ENCODE results near the gene ASF1B. TPM values are rescaled to one million over a fixed set of nuclear protein-coding genes. Genes with fewer than 3 reads are reported as not detected.
A peak's percentile ranks its signal among the peaks of the same experiment; 100 is the strongest.

Gene ASF1B
- total and polyA plus RNA-seq, 2 experiments from 2014 or later, result 33.3 to 36.9 TPM

DNA sequence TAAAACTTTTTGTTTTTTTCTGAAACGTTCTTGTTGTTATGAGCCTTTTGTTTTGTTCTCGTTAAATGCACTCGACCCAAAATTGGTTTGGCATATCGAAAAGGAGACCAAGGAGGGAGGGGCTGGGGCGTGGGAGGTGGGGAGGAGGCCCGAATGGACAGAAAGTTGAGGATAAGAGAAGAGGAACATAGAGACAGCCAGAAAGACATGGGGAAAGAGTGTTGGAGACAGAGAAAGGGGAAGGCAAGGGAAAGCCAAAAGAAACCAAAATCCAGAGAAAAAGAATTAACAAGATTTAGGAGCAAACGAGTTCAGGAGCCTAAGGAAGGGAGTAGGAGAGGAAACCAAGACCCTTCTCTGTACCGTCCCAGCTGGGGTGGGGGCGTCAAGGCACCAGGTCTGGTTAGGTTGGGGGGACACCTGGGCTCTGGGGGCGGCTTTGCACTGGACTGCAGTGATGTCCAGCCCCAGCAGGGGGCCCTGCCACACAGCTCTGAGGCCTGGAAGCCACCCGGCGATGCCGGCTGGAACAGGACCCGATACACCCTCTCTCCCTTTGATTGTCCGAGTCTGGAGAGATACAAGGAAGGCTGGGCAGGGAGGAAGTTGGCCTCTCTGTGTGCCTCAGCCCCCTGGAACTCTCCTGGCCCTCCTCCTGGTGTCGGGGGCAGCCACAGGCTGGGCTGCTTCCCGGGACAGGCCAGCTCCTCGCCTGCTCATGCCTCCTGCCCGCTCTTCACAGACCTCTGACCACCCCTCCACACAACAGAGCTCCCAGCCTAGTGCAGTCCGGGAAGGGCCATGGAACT is 11.6 kb upstream of the ASF1B start:
- ATAC-seq, result peak; percentile 44
- Histone ChIP-seq H3K27me3 (ENCODE audit: insufficient read depth) (no peaks in the 10 kb centered on the region), H3K27ac (ENCODE audit: low read depth) (0 out of 2 replicates have a peak overlapping the region, but pooled peaks have one; percentile 50), H2AFZ (no peak overlapping the region), H3K4me1 (ENCODE audit: insufficient read depth) (peaks cover 26% of the 10 kb centered on the region; the same call in 1 of the 2 replicates), H3K4me2 (peak overlapping the region; percentile 43; the same call in 1 of the 2 replicates), H3K36me3 (ENCODE audit: insufficient read depth) (no peaks in the 10 kb centered on the region; the same call in 1 of the 2 replicates), H3K79me2 (replicated peaks; ENCODE audit: insufficient read depth) (no peaks in the 10 kb centered on the region), H4K20me1 (replicated peaks; ENCODE audit: insufficient read depth) (peaks cover 11% of the 10 kb centered on the region; the same call in 1 of the 2 replicates), H3K4me3 (no peak overlapping the region), H3K9me2 (ENCODE audit: insufficient read depth) (no peaks in the 10 kb centered on the region), H3F3A (replicated peaks; ENCODE audit: low read depth) (peaks cover 16% of the 10 kb centered on the region; the same call in 1 of the 2 replicates)
- Mint-ChIP-seq H3K4me3 (no peak overlapping the region), H3K27me3 (ENCODE audit: insufficient read depth, low read depth, poor library complexity) (peaks cover 21% of the 10 kb centered on the region), H3K4me1 (peaks cover 35% of the 10 kb centered on the region), H3K9me3 (peaks cover 3% of the 10 kb centered on the region; the same call in 1 of the 3 replicates), H3K36me3 (ENCODE audit: low read depth) (peaks cover 15% of the 10 kb centered on the region), H3K27ac (no peak overlapping the region; the same call in 1 of the 2 replicates)
- DNase-seq (ENCODE audit: low spot score), result peak; percentile 75
- no peak for TF ChIP-seq POLR2AphosphoS5 (IDR thresholded peaks at IDR 0.05; ENCODE audit: low read depth)
- no peak for TF ChIP-seq STAT1 (IDR thresholded peaks at IDR 0.05; ENCODE audit: unreplicated experiment)
- TF ChIP-seq, protein P1, sequence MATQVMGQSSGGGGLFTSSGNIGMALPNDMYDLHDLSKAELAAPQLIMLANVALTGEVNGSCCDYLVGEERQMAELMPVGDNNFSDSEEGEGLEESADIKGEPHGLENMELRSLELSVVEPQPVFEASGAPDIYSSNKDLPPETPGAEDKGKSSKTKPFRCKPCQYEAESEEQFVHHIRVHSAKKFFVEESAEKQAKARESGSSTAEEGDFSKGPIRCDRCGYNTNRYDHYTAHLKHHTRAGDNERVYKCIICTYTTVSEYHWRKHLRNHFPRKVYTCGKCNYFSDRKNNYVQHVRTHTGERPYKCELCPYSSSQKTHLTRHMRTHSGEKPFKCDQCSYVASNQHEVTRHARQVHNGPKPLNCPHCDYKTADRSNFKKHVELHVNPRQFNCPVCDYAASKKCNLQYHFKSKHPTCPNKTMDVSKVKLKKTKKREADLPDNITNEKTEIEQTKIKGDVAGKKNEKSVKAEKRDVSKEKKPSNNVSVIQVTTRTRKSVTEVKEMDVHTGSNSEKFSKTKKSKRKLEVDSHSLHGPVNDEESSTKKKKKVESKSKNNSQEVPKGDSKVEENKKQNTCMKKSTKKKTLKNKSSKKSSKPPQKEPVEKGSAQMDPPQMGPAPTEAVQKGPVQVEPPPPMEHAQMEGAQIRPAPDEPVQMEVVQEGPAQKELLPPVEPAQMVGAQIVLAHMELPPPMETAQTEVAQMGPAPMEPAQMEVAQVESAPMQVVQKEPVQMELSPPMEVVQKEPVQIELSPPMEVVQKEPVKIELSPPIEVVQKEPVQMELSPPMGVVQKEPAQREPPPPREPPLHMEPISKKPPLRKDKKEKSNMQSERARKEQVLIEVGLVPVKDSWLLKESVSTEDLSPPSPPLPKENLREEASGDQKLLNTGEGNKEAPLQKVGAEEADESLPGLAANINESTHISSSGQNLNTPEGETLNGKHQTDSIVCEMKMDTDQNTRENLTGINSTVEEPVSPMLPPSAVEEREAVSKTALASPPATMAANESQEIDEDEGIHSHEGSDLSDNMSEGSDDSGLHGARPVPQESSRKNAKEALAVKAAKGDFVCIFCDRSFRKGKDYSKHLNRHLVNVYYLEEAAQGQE (IDR thresholded peaks at IDR 0.05; ENCODE audit: unreplicated experiment), result no peak
- TF ChIP-seq, protein P2, sequence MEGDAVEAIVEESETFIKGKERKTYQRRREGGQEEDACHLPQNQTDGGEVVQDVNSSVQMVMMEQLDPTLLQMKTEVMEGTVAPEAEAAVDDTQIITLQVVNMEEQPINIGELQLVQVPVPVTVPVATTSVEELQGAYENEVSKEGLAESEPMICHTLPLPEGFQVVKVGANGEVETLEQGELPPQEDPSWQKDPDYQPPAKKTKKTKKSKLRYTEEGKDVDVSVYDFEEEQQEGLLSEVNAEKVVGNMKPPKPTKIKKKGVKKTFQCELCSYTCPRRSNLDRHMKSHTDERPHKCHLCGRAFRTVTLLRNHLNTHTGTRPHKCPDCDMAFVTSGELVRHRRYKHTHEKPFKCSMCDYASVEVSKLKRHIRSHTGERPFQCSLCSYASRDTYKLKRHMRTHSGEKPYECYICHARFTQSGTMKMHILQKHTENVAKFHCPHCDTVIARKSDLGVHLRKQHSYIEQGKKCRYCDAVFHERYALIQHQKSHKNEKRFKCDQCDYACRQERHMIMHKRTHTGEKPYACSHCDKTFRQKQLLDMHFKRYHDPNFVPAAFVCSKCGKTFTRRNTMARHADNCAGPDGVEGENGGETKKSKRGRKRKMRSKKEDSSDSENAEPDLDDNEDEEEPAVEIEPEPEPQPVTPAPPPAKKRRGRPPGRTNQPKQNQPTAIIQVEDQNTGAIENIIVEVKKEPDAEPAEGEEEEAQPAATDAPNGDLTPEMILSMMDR (conservative IDR thresholded peaks at IDR 0.05; ENCODE audit: low read depth in 2 of 2), result peak; percentile 55 to 60
- TF ChIP-seq, protein P3, sequence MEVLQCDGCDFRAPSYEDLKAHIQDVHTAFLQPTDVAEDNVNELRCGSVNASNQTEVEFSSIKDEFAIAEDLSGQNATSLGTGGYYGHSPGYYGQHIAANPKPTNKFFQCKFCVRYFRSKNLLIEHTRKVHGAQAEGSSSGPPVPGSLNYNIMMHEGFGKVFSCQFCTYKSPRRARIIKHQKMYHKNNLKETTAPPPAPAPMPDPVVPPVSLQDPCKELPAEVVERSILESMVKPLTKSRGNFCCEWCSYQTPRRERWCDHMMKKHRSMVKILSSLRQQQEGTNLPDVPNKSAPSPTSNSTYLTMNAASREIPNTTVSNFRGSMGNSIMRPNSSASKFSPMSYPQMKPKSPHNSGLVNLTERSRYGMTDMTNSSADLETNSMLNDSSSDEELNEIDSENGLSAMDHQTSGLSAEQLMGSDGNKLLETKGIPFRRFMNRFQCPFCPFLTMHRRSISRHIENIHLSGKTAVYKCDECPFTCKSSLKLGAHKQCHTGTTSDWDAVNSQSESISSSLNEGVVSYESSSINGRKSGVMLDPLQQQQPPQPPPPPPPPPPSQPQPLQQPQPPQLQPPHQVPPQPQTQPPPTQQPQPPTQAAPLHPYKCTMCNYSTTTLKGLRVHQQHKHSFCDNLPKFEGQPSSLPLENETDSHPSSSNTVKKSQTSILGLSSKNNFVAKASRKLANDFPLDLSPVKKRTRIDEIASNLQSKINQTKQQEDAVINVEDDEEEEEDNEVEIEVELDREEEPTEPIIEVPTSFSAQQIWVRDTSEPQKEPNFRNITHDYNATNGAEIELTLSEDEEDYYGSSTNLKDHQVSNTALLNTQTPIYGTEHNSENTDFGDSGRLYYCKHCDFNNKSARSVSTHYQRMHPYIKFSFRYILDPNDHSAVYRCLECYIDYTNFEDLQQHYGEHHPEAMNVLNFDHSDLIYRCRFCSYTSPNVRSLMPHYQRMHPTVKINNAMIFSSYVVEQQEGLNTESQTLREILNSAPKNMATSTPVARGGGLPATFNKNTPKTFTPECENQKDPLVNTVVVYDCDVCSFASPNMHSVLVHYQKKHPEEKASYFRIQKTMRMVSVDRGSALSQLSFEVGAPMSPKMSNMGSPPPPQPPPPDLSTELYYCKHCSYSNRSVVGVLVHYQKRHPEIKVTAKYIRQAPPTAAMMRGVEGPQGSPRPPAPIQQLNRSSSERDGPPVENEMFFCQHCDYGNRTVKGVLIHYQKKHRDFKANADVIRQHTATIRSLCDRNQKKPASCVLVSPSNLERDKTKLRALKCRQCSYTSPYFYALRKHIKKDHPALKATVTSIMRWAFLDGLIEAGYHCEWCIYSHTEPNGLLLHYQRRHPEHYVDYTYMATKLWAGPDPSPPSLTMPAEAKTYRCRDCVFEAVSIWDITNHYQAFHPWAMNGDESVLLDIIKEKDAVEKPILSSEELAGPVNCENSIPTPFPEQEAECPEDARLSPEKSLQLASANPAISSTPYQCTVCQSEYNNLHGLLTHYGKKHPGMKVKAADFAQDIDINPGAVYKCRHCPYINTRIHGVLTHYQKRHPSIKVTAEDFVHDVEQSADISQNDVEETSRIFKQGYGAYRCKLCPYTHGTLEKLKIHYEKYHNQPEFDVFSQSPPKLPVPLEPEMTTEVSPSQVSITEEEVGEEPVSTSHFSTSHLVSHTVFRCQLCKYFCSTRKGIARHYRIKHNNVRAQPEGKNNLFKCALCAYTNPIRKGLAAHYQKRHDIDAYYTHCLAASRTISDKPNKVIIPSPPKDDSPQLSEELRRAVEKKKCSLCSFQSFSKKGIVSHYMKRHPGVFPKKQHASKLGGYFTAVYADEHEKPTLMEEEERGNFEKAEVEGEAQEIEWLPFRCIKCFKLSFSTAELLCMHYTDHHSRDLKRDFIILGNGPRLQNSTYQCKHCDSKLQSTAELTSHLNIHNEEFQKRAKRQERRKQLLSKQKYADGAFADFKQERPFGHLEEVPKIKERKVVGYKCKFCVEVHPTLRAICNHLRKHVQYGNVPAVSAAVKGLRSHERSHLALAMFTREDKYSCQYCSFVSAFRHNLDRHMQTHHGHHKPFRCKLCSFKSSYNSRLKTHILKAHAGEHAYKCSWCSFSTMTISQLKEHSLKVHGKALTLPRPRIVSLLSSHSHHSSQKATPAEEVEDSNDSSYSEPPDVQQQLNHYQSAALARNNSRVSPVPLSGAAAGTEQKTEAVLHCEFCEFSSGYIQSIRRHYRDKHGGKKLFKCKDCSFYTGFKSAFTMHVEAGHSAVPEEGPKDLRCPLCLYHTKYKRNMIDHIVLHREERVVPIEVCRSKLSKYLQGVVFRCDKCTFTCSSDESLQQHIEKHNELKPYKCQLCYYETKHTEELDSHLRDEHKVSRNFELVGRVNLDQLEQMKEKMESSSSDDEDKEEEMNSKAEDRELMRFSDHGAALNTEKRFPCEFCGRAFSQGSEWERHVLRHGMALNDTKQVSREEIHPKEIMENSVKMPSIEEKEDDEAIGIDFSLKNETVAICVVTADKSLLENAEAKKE (CRISPR knock-in tag; IDR thresholded peaks at IDR 0.05), result no peak
- TF ChIP-seq ZNF331 (CRISPR knock-in tag; IDR thresholded peaks at IDR 0.05; ENCODE audit: low read depth), result no peak

All from GM23338 (cell line).